HFFc6 (cell line): ENCODE data around the gene PAK1. TPM values are rescaled to one million over a fixed set of nuclear protein-coding genes. Genes with fewer than 3 reads are reported as not detected.

ENCODE experiments used
- DNase-seq: peaks from one replicate; pipeline ENCODE4 v3.0.0-alpha.2; 2018
- H3K27ac Mint-ChIP-seq: 2 replicates; pipeline ENCODE4 v1.8.0; 2020; ENCODE audit warnings: mild to moderate bottlenecking, mixed read lengths
- H3K27me3 Mint-ChIP-seq: 2 replicates; pipeline ENCODE4 v1.8.0; 2021; ENCODE audit warnings: mild to moderate bottlenecking, moderate library complexity, mixed read lengths; ENCODE audit not compliant: insufficient read depth
- H3K36me3 Mint-ChIP-seq: 2 replicates; pipeline ENCODE4 v1.8.0; 2021; ENCODE audit warnings: low read depth, mixed read lengths
- H3K4me1 Mint-ChIP-seq: 2 replicates; pipeline ENCODE4 v1.8.0; 2020; ENCODE audit warnings: low read depth, mixed read lengths
- H3K4me3 Mint-ChIP-seq: 2 replicates; pipeline ENCODE4 v1.8.0; 2020; ENCODE audit warnings: mild to moderate bottlenecking, moderate library complexity, mixed read lengths
- H3K9me3 Mint-ChIP-seq: 2 replicates; pipeline ENCODE4 v1.8.0; 2020; ENCODE audit warnings: mild to moderate bottlenecking, mixed read lengths
- total RNA-seq, 6 experiments: library from RNA; stranded (reverse); fragmentation: NEBNext Ultra II Directional; extraction: Animal tissue kit (Norgen Biotek cat#: 25700); gene quantifications; 2 replicates in 1 of 6; 3 replicates in 5 of 6; pipeline ENCODE4 v1.2.3, GENCODE V29; 2021
- TF ChIP-seq, protein P1 (sequence below): fragments of 200-600 bp; sonication (generic); IDR thresholded peaks from 2 replicates; pipeline ENCODE4 v1.5.0; 2021; ENCODE audit warnings: antibody characterized with exemption, mild to moderate bottlenecking

The PAK1 gene
- total RNA-seq, 6 experiments from 2014 or later = 41.7 to 52.2 (median 48.8) TPM

DNA sequence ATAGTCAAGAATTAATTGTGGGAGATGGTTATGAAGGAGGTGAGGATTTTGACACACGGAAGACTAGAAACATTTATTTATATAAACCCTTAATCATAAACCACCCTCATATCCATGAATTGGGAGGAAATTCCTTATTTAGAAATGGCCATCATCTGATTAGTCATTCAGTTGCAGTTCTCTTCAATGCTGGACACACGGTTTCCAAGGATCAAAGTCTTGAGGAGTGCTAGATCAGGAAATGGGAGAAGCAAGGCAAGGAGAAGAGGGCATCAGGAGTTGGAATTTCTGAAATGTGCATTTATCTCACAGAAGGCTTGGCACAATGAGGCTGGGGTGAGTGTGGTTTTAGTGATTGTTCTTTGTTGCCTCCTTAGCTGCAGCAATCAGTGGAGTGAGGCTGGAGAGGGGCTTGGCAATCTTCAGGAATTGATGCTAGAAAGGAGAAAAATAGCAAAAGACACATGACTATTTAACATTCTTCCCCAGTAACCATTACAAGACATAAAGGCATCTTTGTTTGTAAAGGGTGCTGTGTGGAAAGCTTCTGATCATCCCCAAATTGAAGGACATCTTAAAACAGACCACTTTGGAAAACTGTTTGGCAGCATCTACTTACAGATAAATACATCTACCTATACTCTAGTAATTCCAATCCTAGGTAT, 150.8 kb downstream of the PAK1 start:
- TF ChIP-seq, protein P1, sequence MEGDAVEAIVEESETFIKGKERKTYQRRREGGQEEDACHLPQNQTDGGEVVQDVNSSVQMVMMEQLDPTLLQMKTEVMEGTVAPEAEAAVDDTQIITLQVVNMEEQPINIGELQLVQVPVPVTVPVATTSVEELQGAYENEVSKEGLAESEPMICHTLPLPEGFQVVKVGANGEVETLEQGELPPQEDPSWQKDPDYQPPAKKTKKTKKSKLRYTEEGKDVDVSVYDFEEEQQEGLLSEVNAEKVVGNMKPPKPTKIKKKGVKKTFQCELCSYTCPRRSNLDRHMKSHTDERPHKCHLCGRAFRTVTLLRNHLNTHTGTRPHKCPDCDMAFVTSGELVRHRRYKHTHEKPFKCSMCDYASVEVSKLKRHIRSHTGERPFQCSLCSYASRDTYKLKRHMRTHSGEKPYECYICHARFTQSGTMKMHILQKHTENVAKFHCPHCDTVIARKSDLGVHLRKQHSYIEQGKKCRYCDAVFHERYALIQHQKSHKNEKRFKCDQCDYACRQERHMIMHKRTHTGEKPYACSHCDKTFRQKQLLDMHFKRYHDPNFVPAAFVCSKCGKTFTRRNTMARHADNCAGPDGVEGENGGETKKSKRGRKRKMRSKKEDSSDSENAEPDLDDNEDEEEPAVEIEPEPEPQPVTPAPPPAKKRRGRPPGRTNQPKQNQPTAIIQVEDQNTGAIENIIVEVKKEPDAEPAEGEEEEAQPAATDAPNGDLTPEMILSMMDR = no peak
- Mint-ChIP-seq H3K27me3 (no peaks in the 10 kb centered on the region; the same call in 1 of the 2 replicates), H3K4me1 (peaks cover 34% of the 10 kb centered on the region), H3K9me3 (no peaks in the 10 kb centered on the region; the same call in 1 of the 2 replicates), H3K4me3 (no peak overlapping the region), H3K27ac (peak overlapping the region; percentile 55), H3K36me3 (peaks cover 16% of the 10 kb centered on the region)
- peak; percentile 10 for DNase-seq

DNA sequence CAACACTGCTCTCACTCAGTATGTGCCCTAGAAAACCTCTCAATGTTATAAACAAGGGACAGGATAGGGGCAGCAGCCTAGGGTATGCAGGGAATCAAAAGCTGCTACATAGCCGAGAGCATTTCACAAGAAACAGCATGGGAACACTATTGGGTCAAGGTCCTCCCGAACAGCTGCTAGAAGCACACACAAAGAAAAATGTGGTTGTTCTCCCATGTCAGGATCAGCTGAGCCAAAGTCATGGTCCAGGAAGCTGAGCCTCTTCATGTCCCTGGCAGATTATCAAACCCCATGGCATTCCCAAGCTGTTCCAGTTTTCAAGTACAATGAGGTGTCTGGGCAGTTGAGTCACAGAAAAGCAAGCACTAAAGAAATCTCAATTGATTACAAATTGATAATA, 151.4 kb downstream of the PAK1 start:
- H3K27me3 Mint-ChIP-seq = no peaks in the 10 kb centered on the region; the same call in 1 of the 2 replicates
- peak; percentile 46 for DNase-seq

DNA sequence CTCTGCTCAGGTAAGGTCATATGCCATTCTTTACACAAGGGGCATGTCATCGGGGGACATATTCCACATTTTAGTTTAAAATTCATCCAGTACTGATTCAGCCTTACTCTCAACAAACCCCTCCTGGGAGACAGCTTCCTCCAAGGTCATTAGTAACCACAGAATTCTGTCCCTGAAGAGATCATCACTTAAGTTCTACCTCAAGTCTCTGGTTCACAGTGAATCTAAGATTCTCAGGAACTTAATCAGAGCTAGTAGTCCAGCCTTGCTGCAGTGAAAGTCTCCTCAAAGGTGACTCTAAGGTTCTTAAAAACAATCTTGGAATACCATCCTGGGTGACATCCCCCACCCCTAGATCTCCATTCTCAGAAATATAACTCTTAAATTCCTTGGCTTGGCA, 153.5 kb downstream of the PAK1 start:
- Mint-ChIP-seq H3K27me3 (no peaks in the 10 kb centered on the region; the same call in 1 of the 2 replicates), H3K9me3 (no peaks in the 10 kb centered on the region), H3K4me3 (no peak overlapping the region), H3K27ac (no peak overlapping the region), H3K4me1 (peaks cover 47% of the 10 kb centered on the region), H3K36me3 (0 out of 2 replicates have a peak, but pooled peaks cover 4% of the 10 kb centered on the region)
- DNase-seq = no peak
- TF ChIP-seq, protein P1 = no peak

More for the DNA sequence above, 151.4 kb downstream of the PAK1 start:
- TF ChIP-seq, protein P1 = no peak
- H3K4me1 Mint-ChIP-seq = peaks cover 34% of the 10 kb centered on the region
- H3K36me3 Mint-ChIP-seq = peaks cover 13% of the 10 kb centered on the region
- no peak overlapping the region for H3K4me3 Mint-ChIP-seq
- peak overlapping the region; percentile 50 for H3K27ac Mint-ChIP-seq
- H3K9me3 Mint-ChIP-seq = no peaks in the 10 kb centered on the region; the same call in 1 of the 2 replicates

DNA sequence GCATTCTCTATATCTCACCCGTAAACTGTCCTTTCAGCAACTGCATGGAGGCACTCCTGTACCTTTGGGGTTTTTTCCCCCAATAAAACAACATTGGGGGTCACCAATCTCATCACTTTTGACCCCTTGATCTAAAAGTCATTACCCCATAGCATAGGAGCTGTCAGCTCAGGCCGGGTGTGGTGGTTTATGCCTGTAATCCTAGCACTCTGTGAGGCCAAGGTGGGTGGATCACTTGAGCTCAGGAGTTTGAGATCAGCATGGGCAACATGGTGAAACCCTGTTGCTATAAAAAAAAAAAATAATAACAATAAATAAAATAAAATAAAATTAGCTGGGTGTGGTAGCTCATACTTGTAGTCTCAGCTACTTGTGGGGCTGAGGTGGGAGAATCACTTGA, 155.3 kb downstream of the PAK1 start:
- DNase-seq = no peak
- Mint-ChIP-seq H3K4me3 (no peak overlapping the region), H3K27me3 (no peaks in the 10 kb centered on the region; the same call in 1 of the 2 replicates), H3K36me3 (0 out of 2 replicates have a peak, but pooled peaks cover 4% of the 10 kb centered on the region), H3K9me3 (no peaks in the 10 kb centered on the region), H3K4me1 (peaks cover 44% of the 10 kb centered on the region), H3K27ac (no peak overlapping the region)
- TF ChIP-seq, protein P1 = no peak

DNA sequence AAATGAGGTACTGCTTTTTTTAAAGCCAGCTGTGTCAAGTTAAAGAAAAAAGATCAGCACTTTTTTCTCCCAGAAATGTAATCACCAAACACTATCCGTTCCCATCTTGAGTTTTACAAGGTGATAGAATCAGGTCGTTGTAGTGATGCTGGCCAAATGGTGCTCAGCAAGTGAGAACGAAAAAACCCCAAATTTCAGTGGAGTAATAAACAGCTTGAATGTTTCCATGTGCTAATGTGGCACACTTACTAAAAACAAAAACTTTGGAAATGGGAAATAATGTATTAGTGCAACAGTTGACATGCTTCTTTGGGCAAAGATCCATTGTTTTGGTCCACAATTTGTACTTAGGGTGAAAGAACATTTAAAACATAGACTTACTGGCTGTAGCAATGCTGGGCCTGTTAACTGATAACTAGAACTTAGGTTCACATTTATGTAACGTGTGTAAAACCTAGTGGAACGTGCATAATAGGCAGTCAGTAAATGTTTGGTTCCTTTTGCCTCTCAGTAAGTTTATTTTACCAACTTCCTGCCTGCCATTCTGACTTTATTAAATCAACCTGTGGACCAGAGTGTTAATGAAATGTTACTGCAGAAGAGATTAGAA, 157.1 kb downstream of the PAK1 start:
- Mint-ChIP-seq H3K9me3 (no peaks in the 10 kb centered on the region), H3K27ac (no peak overlapping the region), H3K27me3 (no peaks in the 10 kb centered on the region; the same call in 1 of the 2 replicates), H3K4me3 (no peak overlapping the region), H3K4me1 (peaks cover 39% of the 10 kb centered on the region), H3K36me3 (no peaks in the 10 kb centered on the region)
- DNase-seq = no peak
- TF ChIP-seq, protein P1 = no peak
